Measurements from ENCODE around the gene TCTN1.

The TCTN1 gene

DNA sequence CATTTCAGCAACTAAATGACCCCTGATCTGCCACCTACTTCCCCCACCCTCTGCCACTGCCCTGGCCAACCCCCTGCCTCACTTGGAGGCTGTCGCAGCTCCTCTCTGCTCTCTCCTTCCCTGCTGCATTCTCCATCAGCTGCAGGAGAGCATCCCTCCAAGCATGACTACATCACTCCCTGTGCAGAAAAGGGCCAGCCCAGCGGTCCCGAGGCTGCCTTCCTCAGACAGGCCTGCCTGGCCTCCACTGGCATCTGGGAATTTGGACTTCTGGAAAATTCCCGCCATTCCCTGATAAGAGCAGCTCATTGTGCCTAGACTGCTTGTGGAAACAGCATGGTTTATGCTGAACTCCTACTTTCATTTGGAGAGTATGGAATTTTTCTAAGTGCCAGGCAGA is 62.2 kb downstream of the TCTN1 start:
- Mint-ChIP-seq H3K27ac (no peak overlapping the region), H3K9me3 (ENCODE audit: low read depth) (peaks cover 4% of the 10 kb centered on the region), H3K4me3 (no peak overlapping the region), H3K36me3 (peaks cover 11% of the 10 kb centered on the region), H3K27me3 (no peaks in the 10 kb centered on the region), H3K4me1 (ENCODE audit: low read depth) (peaks cover 38% of the 10 kb centered on the region)

DNA sequence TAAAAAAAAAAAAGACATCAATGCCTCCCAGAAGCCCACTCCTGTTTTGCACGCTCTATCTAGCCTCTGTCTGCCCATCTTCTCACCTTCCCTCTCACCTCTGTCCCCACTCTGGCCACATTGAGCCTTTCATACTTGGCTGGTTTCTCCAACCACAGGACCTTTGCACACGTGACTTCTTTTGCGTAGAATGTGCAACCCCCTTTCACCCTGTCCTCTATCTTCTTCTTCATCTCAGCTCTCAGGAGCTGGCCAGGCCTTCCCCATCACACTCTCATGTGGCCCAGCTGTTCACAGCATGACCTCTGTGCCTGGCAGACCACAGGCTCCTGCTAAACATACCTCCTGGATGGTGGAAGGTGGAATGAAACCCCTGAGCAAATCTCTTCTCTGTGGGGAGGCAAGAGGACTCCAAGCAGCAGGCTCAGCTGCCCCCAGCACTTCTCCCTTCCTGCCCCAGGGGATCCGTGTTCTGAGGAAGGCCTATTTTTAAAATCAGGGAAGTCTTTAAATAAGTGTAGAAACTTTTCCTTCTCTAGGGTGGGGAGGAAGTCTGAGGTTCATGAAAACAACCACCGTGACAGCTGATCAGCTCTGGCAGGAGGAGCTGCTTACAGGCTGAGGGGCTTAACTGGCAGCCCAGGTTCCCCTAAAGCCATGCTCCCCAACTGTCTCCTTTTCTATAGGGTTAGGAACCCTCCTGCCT is 63.4 kb downstream of the TCTN1 start:
- H3K9me3 Mint-ChIP-seq (ENCODE audit: low read depth): peaks cover 4% of the 10 kb centered on the region
- H3K4me3 Mint-ChIP-seq: peak overlapping the region; percentile 52
- H3K27me3 Mint-ChIP-seq: no peaks in the 10 kb centered on the region
- peaks cover 38% of the 10 kb centered on the region for H3K4me1 Mint-ChIP-seq (ENCODE audit: low read depth)
- peaks cover 13% of the 10 kb centered on the region for H3K36me3 Mint-ChIP-seq
- H3K27ac Mint-ChIP-seq: peak overlapping the region; percentile 30

DNA sequence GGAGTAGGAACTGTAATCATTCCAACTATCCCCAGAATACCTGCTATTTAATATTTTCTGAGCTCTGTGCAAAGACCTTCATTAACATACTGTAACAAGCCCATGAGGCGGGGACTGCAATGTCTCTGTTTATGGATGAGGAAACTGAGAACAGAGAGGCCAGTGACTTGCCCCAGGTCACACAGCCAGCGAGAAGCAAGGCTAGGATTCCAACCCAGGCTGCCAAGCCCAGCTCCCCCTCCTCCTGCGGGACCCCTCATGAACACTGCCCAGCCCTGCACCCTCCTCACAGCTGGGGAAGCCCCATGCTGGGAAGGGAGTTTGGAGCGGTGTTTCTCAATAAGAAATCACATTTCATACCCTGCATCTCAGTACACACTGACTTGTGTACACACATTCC is 64.1 kb downstream of the TCTN1 start:
- H3K36me3 Mint-ChIP-seq: peaks cover 10% of the 10 kb centered on the region
- peaks cover 4% of the 10 kb centered on the region for H3K9me3 Mint-ChIP-seq (ENCODE audit: low read depth)
- H3K4me3 Mint-ChIP-seq: peak overlapping the region; percentile 52
- H3K27ac Mint-ChIP-seq: peak overlapping the region; percentile 30
- peaks cover 34% of the 10 kb centered on the region for H3K4me1 Mint-ChIP-seq (ENCODE audit: low read depth)
- H3K27me3 Mint-ChIP-seq: no peaks in the 10 kb centered on the region

DNA sequence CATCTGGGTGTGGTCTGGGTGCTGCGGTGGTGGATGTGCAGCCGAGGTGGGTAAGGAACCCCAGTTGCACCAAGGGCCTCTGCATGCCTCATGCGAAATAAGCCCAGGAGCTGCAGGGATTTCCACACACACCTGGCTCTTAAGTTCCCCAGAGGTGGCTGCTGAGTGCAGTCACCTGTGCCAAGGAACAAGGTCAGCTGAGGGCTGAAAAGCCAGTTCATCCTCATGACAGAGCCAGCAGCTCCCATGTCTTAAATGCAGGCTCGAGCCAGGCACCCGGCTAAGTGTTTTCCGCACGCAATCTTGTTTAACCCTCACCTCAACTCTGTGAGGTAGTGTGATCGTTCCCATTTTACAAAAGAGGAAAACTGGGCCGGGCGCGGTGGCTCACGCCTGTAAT is 65.3 kb downstream of the TCTN1 start:
- peaks cover 8% of the 10 kb centered on the region for H3K36me3 Mint-ChIP-seq
- H3K27me3 Mint-ChIP-seq: no peaks in the 10 kb centered on the region
- H3K9me3 Mint-ChIP-seq (ENCODE audit: low read depth): peaks cover 4% of the 10 kb centered on the region
- no peak overlapping the region for H3K4me3 Mint-ChIP-seq
- H3K4me1 Mint-ChIP-seq (ENCODE audit: low read depth): peaks cover 34% of the 10 kb centered on the region
- H3K27ac Mint-ChIP-seq: no peak overlapping the region

DNA sequence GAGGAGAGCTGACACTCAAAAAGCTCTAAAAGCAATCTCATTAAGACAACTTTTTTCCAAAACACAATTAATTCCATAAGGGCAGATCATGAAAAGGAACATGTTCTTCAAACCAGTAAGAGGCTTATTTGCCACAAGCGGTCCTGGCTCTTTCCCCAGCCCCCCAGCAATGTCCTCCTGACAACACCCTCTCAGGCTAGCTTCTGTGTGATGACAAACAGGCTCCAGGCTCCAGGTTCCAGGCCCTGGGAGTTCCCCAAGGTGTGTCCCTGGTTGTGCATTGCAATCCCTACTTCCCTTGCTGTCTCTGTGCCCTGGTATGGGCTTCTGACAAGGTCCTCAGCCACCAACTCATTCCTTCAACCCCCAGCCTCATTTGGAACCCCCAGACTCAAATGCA is 66.1 kb downstream of the TCTN1 start:
- H3K4me1 Mint-ChIP-seq (ENCODE audit: low read depth): peaks cover 36% of the 10 kb centered on the region
- no peak overlapping the region for H3K4me3 Mint-ChIP-seq
- H3K36me3 Mint-ChIP-seq: peaks cover 2% of the 10 kb centered on the region
- no peaks in the 10 kb centered on the region for H3K27me3 Mint-ChIP-seq
- no peak overlapping the region for H3K27ac Mint-ChIP-seq
- H3K9me3 Mint-ChIP-seq (ENCODE audit: low read depth): no peaks in the 10 kb centered on the region

DNA sequence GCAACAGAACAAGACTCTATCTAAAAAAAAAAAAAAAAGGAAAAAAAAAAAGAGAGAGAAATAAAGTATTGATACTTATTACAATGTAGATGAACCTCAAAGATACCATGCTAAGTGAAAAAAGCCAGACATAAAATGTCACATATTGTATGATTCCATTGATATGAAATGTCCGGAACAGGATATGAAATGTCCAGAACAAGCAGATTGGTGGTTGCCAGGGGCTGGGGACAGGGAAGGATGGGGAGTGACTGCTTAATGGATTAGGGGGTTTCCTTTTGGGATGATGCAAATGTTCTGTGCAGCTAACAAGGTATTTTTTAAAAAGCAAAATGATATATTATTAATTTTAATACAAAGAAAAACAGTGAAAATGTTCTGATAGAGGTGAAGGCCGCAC is 70.0 kb downstream of the TCTN1 start:
- Mint-ChIP-seq H3K27ac (no peak overlapping the region), H3K27me3 (no peaks in the 10 kb centered on the region), H3K36me3 (peaks cover 8% of the 10 kb centered on the region), H3K9me3 (ENCODE audit: low read depth) (no peaks in the 10 kb centered on the region), H3K4me1 (ENCODE audit: low read depth) (peaks cover 27% of the 10 kb centered on the region), H3K4me3 (no peak overlapping the region)

DNA sequence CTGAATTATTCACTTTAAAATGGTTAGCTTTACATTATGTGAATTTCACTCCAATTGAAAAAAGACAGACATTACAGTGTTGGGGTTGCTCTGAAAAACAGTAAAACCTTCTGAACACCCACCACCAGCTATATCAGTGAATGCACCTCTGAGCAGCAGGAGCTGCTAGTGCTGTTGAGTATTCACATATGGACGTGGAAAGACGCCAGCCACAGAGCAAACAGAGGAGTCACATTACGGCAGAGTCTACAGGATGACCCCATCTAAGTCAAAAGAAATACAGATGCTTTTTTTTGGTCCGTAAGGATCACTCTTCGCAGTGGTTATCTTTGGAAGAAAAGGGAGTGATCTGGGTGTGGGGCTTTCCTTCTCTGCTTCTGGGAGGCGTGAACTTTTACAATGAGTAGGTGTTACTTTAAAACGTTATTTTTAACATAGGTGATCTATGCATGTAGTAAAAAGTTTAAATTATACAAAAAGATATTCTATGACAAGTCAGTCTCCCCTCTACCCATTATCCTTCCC is 70.4 kb downstream of the TCTN1 start:
- Mint-ChIP-seq H3K27me3 (no peaks in the 10 kb centered on the region), H3K9me3 (ENCODE audit: low read depth) (no peaks in the 10 kb centered on the region), H3K27ac (no peak overlapping the region), H3K4me1 (ENCODE audit: low read depth) (peaks cover 26% of the 10 kb centered on the region), H3K36me3 (peaks cover 8% of the 10 kb centered on the region), H3K4me3 (no peak overlapping the region)

DNA sequence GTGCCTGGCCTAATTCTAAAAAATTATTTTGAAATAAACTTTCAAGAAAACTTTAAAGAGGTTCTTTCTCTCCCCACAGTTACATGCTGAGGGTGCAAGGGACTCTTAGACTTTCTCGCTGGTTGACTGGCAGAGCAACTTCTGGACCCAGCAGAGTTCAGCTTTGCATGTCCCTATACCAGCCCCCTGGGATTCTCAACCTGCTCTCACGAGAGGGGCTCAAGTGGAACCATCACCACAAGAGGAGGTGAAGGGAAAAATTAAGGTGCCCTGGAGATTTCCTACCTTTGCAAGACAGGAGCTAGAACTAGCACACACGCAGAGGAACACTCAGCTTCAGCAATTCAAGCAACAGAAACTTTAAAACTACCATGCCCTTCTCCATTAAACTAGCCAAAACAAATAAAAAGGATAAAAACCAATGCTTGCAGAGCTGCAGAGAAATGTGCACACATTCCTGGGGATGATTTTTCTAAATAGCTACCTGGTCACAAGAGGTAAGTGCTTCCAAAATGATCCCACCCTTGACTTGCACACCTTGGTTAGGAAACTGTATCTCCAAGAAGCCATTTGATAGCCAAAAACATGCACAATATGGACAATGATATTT is 72.5 kb downstream of the TCTN1 start:
- no peak overlapping the region for H3K27ac Mint-ChIP-seq
- no peaks in the 10 kb centered on the region for H3K27me3 Mint-ChIP-seq
- peaks cover 8% of the 10 kb centered on the region for H3K36me3 Mint-ChIP-seq
- H3K4me3 Mint-ChIP-seq: peak overlapping the region; percentile 71
- H3K4me1 Mint-ChIP-seq (ENCODE audit: low read depth): peaks cover 34% of the 10 kb centered on the region
- no peaks in the 10 kb centered on the region for H3K9me3 Mint-ChIP-seq (ENCODE audit: low read depth)

DNA sequence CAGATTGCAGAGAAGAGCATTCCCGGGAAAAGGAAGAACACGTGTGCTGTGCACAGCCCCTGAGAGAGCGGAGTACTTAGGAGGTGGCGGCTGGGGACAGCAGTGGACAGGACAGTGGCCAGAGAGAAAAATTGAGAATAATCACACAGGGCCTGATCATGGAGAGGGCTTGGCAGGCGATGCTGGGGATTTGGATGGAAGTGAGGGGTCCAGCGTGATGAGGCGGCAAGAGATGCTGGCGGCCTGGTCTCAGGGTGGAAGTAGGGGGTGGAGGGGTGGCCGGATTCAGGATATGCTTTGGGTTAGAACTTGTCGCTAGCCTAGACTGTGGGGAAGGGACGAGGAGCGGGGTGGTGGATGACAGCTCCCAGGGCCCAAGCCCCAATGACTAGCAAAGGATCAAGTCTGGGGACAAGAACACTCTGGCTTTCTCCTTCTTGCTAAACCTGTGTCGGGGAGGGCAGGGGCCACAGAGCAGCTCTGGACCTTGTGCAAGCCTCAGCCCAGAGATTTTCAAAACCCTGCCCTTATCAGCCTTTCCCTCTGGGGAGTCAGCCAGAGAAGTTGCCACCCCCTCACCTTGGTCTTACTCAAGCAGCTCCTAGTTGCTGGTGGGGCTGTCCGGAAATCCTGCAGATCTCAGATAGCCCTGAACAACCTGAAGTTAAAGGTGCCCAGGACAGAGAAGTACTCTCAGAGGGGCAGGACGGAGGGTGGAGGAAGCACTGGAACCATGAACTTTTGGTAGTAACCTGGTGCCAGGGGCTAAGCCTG is 73.7 kb downstream of the TCTN1 start:
- peak overlapping the region; percentile 76 for H3K4me3 Mint-ChIP-seq

DNA sequence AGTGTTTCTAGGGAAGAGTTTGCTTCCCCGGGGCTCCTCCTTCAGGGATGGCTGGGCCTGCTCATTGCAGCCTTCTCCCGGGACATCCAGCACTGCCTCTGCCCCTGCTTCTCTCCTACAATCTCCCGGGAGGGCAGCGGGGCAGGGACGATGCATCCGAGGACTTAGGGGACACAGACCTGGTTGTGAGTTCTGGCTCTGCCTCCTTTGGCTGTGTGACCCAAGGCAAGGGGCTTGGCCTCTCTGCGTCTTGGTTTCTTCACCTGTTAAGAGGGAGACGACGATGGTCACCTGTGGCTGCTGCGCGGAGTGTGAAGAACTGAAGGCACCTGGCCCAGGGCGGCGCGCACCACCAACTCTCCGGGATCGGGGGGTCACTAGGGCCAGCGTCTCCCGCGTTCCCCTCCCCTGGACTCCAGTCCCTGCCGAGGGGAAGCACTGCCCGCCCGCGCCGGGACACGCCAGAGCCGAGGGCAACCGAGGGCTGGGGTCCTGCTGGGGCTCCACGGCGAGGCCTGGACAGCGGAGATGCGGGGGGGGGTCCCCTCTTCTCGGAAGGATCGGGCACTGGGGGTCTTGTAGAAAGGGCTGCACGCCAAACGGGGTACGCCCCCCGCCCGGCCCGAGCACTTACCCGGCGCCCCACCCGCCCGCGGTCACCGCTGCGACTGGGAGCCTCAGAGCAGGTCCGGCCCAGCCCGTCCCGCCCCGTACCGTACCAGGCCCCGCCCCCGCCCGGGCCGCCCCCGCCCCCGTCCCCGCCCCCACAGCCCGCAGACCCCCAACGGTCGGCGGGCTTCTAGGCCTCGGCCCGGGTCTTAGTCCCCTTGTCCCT is 74.7 kb downstream of the TCTN1 start, which contains the start of gene HVCN1:
Gene HVCN1 (minus strand): TSS at position 670 of the 835 bp plus-strand sequence. CDS start 5,870 bp downstream, outside the sequence.
- peak within 1 kb of the TSS; percentile 91 for H3K27ac Mint-ChIP-seq
- no peaks in the 10 kb centered on the region for H3K27me3 Mint-ChIP-seq
- H3K9me3 Mint-ChIP-seq (ENCODE audit: low read depth): no peaks in the 10 kb centered on the region
- peaks cover 6% of the 10 kb centered on the region for H3K36me3 Mint-ChIP-seq
- peak within 1 kb of the TSS; percentile 94 for H3K4me3 Mint-ChIP-seq
- peaks cover 34% of the 10 kb centered on the region for H3K4me1 Mint-ChIP-seq (ENCODE audit: low read depth)

More for the DNA sequence above, 73.7 kb downstream of the TCTN1 start:
- peaks cover 6% of the 10 kb centered on the region for H3K36me3 Mint-ChIP-seq
- peaks cover 34% of the 10 kb centered on the region for H3K4me1 Mint-ChIP-seq (ENCODE audit: low read depth)
- no peak overlapping the region for H3K27ac Mint-ChIP-seq
- H3K27me3 Mint-ChIP-seq: no peaks in the 10 kb centered on the region
- no peaks in the 10 kb centered on the region for H3K9me3 Mint-ChIP-seq (ENCODE audit: low read depth)

DNA sequence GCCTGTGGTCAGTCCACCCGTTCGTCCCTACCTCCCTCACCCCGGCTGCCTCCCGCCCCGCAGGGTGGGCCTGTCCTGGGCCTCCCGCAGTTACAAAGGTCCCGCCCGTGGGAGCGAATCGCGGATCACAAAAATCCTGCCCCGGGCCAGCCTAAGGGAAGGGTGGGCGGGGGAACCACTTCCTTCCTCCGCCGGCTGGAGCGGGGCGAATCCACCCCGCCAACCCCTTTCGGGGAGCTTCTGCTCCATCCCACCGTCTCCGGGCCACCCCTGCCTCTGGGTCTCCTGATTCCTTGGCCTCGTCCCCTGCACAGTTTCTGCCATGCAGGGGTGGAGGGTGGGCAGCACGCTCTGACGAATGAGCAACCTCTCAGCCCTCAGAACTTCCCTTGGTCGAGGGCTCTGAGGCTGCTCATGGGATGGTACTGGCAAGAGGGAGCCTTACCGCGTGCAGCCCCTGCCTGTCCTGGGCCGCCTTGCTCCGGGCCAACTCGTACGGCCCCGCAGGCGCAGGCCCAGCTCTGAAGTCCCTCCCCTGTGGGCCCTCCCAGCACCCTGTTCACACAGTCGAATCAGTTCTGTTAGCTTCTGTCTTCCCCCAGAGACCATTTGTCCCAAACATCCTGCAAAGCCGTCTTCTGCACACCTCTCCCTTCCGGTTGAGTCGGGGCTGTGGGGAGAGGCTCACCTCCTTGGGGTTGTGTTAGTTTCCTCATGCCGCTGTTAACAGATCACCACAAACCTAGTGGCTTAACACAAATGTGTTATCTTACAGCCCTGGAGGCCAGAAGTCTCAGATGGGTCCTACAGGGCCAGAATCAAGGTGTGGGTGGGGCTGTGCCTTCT is 75.6 kb downstream of the TCTN1 start:
- no peaks in the 10 kb centered on the region for H3K9me3 Mint-ChIP-seq (ENCODE audit: low read depth)
- H3K27me3 Mint-ChIP-seq: no peaks in the 10 kb centered on the region
- peak overlapping the region; percentile 91 for H3K27ac Mint-ChIP-seq
- H3K4me3 Mint-ChIP-seq: peak overlapping the region; percentile 94
- peaks cover 36% of the 10 kb centered on the region for H3K4me1 Mint-ChIP-seq (ENCODE audit: low read depth)
- H3K36me3 Mint-ChIP-seq: peaks cover 6% of the 10 kb centered on the region

DNA sequence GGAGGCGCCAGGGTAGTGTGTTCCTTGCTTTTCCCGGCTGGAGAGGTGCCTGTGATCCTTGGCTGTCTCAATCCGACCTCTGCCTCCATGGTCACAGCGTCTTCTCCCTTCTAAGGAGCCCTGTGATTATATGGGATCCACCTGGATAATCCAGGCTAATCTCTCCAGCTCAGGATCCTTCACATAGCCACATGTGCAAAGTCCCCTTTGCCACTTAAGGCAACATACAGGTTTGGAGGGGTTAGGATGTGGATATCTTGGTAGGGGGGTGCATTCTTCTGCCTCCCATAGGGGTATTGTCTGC is 76.2 kb downstream of the TCTN1 start:
- Mint-ChIP-seq H3K27me3 (no peaks in the 10 kb centered on the region), H3K4me3 (peak overlapping the region; percentile 94), H3K4me1 (ENCODE audit: low read depth) (peaks cover 32% of the 10 kb centered on the region), H3K9me3 (ENCODE audit: low read depth) (no peaks in the 10 kb centered on the region), H3K27ac (peak overlapping the region; percentile 91), H3K36me3 (peaks cover 6% of the 10 kb centered on the region)

DNA sequence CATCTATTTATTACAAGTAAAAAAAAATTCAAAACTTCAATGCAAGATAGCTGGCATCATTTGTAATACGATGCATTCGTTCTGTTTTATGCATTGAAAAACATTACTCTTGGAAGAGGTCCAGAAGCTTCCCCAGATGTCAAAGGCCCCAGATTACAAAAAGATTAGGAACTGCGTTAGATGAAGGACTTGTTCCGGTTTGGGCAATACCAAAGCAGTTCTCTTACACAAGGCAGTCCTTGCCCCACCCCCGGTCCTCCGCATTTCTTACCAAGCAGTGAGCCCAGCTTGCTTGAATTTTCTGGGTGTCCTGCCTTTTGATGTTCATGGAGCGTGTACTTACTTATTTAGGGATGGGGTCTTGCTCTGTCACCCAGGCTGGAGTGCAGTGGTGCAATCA is 79.8 kb downstream of the TCTN1 start:
- Mint-ChIP-seq H3K9me3 (ENCODE audit: low read depth) (no peaks in the 10 kb centered on the region), H3K4me3 (no peak overlapping the region), H3K27me3 (no peaks in the 10 kb centered on the region), H3K4me1 (ENCODE audit: low read depth) (peaks cover 19% of the 10 kb centered on the region), H3K27ac (no peak overlapping the region), H3K36me3 (no peaks in the 10 kb centered on the region)
